A549 (cell line): ENCODE measurements around the gene RNF166. TPM values are rescaled to one million over a fixed set of nuclear protein-coding genes. Genes with fewer than 3 reads are reported as not detected.

ENCODE experiments used
- ATAC-seq, 2 experiments: fragments of 200-7000 bp in 1 of 2; fragments of >200 bp in 1 of 2; cut with Nextera tagmentation in 1 of 2; cut with Tn5 transposase in 1 of 2; 3 replicates each; pipeline versions ENCODE4 v1.8.0 to v1.9.1; 2018 to 2020; ENCODE audit warnings: mild to moderate bottlenecking in 1 of 2, moderate library complexity in 1 of 2
- CTCF ChIA-PET: fragments of 300-600 bp; sonication (Branson Sonifier 250); formaldehyde crosslinking; extraction: SDS; loops from one replicate; lab custom pipeline; 2021; ENCODE audit warnings: antibody characterized with exemption, inconsistent platforms; lab: Yijun Ruan, JAX
- POLR2A ChIA-PET: fragments of 350-600 bp; formaldehyde crosslinking; extraction: SDS; loops from one replicate; lab custom pipeline; 2021; ENCODE audit warnings: antibody characterized with exemption, inconsistent platforms; lab: Yijun Ruan, JAX
- DNase-seq, 2 experiments: peaks; one replicate each; pipeline versions ENCODE4 v3.0.0 to v3.0.0-alpha.2; 2011 to 2016; ENCODE audit warnings: low read depth in 1 of 2, low spot score in 1 of 2
- FAIRE-seq: peaks from 2 replicates; lab custom pipeline; 2011; peaks lifted over from hg19 to GRCh38; lab: Jason Lieb, UNC
- H3K27ac ChIP-seq, 2 experiments: fragments of >200 bp; sonication (Bioruptor Twin); formaldehyde crosslinking; 3 replicates each; pipeline ENCODE4 v1.5.1; 2016 to 2017
- H3K4me1 ChIP-seq: fragments of >200 bp; sonication (Bioruptor Twin); formaldehyde crosslinking; 3 replicates; pipeline ENCODE4 v1.6.1; 2016
- H3K4me2 ChIP-seq: fragments of >200 bp; sonication (Bioruptor Twin); formaldehyde crosslinking; 3 replicates; pipeline ENCODE4 v1.6.1; 2016
- H3K4me3 ChIP-seq: fragments of >200 bp; sonication (Bioruptor Twin); formaldehyde crosslinking; 3 replicates; pipeline ENCODE4 v1.5.1; 2016
- H3K9me3 ChIP-seq: fragments of >200 bp; sonication (Bioruptor Twin); formaldehyde crosslinking; 3 replicates; pipeline ENCODE4 v1.6.1; 2016
- ATOH8 ChIP-seq: fragments of 250-450 bp; sonication (Bioruptor Pico); IDR thresholded peaks from 2 replicates; pipeline ENCODE4 v1.5.0; 2020; ENCODE audit warnings: low read depth, mild to moderate bottlenecking, moderate library complexity
- BCL3 ChIP-seq: fragments of >200 bp; sonication (Bioruptor Twin); formaldehyde crosslinking; IDR thresholded peaks from 3 replicates; pipeline ENCODE4 v1.6.1; 2016
- CHD4 ChIP-seq: fragments of 200-600 bp; sonication (generic); IDR thresholded peaks from 2 replicates; pipeline ENCODE4 v1.6.1; 2016; ENCODE audit warnings: antibody characterized with exemption, mild to moderate bottlenecking, borderline replicate concordance
- ELK1 ChIP-seq: fragments of 150-350 bp; IDR thresholded peaks from 2 replicates; pipeline ENCODE4 v1.6.1; 2014; ENCODE audit warnings: low read depth, mild to moderate bottlenecking, low read length
- ESRRA ChIP-seq: fragments of 150-350 bp; IDR thresholded peaks from 2 replicates; pipeline ENCODE4 v1.6.1; 2014; ENCODE audit warnings: mild to moderate bottlenecking, low read length, borderline replicate concordance
- FOXS1 ChIP-seq: fragments of 250-450 bp; sonication (Bioruptor Pico); IDR thresholded peaks from 2 replicates; pipeline ENCODE4 v1.5.0; 2020; ENCODE audit warnings: mild to moderate bottlenecking, moderate library complexity
- HDAC2 ChIP-seq: fragments of 200-600 bp; sonication (generic); IDR thresholded peaks from 2 replicates; pipeline ENCODE4 v1.6.1; 2016
- HES2 ChIP-seq: fragments of >200 bp; sonication (Bioruptor Twin); formaldehyde crosslinking; IDR thresholded peaks from 2 replicates; pipeline ENCODE4 v1.6.1; 2016
- HEYL ChIP-seq: fragments of 250-450 bp; sonication (Bioruptor Pico); IDR thresholded peaks from 2 replicates; pipeline ENCODE4 v1.8.0; 2021; ENCODE audit warnings: mild to moderate bottlenecking, moderate library complexity
- JUN ChIP-seq, 2 experiments: fragments of >200 bp; sonication (Bioruptor Twin); formaldehyde crosslinking; IDR thresholded peaks; 2 replicates in 1 of 2; 3 replicates in 1 of 2; pipeline ENCODE4 v1.6.1; 2016 to 2017
- JUNB ChIP-seq: fragments of >200 bp; sonication (Bioruptor Twin); formaldehyde crosslinking; IDR thresholded peaks from 2 replicates; pipeline ENCODE4 v1.6.1; 2016
- NFE2L2 ChIP-seq: fragments of 150-350 bp; conservative IDR thresholded peaks from 2 replicates; pipeline ENCODE4 v1.6.1; 2014; ENCODE audit warnings: low read length
- NPAS2 ChIP-seq: fragments of 250-450 bp; sonication (Bioruptor Pico); IDR thresholded peaks from 2 replicates; pipeline ENCODE4 v1.8.0; 2022; ENCODE audit warnings: mild to moderate bottlenecking, moderate library complexity, borderline replicate concordance
- NR3C1 ChIP-seq: fragments of >200 bp; sonication (Bioruptor Twin); formaldehyde crosslinking; IDR thresholded peaks from 3 replicates; pipeline ENCODE4 v1.6.1; 2017
- PBX3 ChIP-seq: IDR thresholded peaks from 2 replicates; pipeline ENCODE4 v1.6.1; 2012
- PHF8 ChIP-seq: fragments of 200-600 bp; sonication (generic); IDR thresholded peaks from 2 replicates; pipeline ENCODE4 v1.6.1; 2016; ENCODE audit warnings: low read depth, mild to moderate bottlenecking, antibody characterized with exemption, moderate library complexity, borderline replicate concordance
- POLR2AphosphoS2 ChIP-seq: conservative IDR thresholded peaks from 2 replicates; pipeline ENCODE4 v1.6.1; 2012; ENCODE audit warnings: low read length, improper control_type of control experiment, inconsistent platforms
- REST ChIP-seq: fragments of 200-600 bp; sonication (generic); IDR thresholded peaks from 2 replicates; pipeline ENCODE4 v1.6.1; 2016; ENCODE audit warnings: antibody characterized with exemption, mild to moderate bottlenecking, moderate library complexity
- SREBF2 ChIP-seq: fragments of 450-650 bp; IDR thresholded peaks from 2 replicates; pipeline ENCODE4 v1.6.1; 2014; ENCODE audit warnings: mild to moderate bottlenecking, moderate library complexity
- TP53 ChIP-seq: fragments of 250-450 bp; sonication (Bioruptor Pico); IDR thresholded peaks from 2 replicates; pipeline ENCODE4 v1.5.0; 2021; ENCODE audit warnings: mild to moderate bottlenecking, moderate library complexity
- ZNF302 ChIP-seq: fragments of 250-450 bp; sonication (Bioruptor Pico); IDR thresholded peaks from 2 replicates; pipeline ENCODE4 v1.9.0; 2021; ENCODE audit warnings: inconsistent platforms, mild to moderate bottlenecking, moderate library complexity
- WGBS: methylation state at CpG from one replicate; pipeline ENCODE4 v1.1.6; 2017; ENCODE audit errors: missing lambda C conversion rate; 5-methylcytosine and 5-hydroxymethylcytosine counted together
- polyA plus RNA-seq, 4 experiments: library from polyadenylated mRNA; depleted of rRNA in 3 of 4; stranded (reverse); fragments of >200 nt; fragmentation: RNase III in 1 of 4; extraction: RNeasy Plus Mini Kit Qiagen cat#74134 plus additional on column Dnase treatment in 1 of 4; gene quantifications; 2 replicates in 3 of 4; 3 replicates in 1 of 4; pipeline ENCODE4 v1.2.3, GENCODE V29; 2011 to 2017

Gene RNF166
- polyA plus RNA-seq, 2 of the 4 experiments (the other 2 are of a cell fraction) = 9.4 to 11.6 TPM

GRCh38 chr16:88718178-88718577 is 12.0 kb upstream of the RNF166 start (continued):
- no peak for TF ChIP-seq HEYL (CRISPR knock-in tag)
- no peak for TF ChIP-seq NR3C1

- Histone ChIP-seq H3K4me3 (no peak overlapping the region), H3K9me3 (no peaks in the 10 kb centered on the region), H3K4me2 (no peak overlapping the region), H3K4me1 (no peaks in the 10 kb centered on the region), H3K27ac (no peak overlapping the region)
- no peak for FAIRE-seq
- 97% methylated on average over 20 of the region's 21 CpGs for WGBS
- CTCF ChIA-PET = interaction anchor here (0.8 to 4.1 kb wide), 7 partner anchors 10 to 450 kb away, joined by 3 to 36 read pairs (median 4); partner anchors contain the start of genes APRT, CTU2 and RNF166
- POLR2A ChIA-PET = no interaction called here
- TF ChIP-seq ATOH8 (CRISPR knock-in tag) (no peak), PBX3 (no peak), JUN (IDR thresholded peaks at IDR 0.05) (no peak), REST (no peak), JUNB (no peak), NFE2L2 (no peak), FOXS1 (CRISPR knock-in tag) (no peak), CHD4 (no peak), HDAC2 (no peak), ZNF302 (CRISPR knock-in tag) (no peak), ELK1 (no peak), BCL3 (no peak), POLR2AphosphoS2 (no peak), PHF8 (no peak), SREBF2 (no peak), TP53 (CRISPR knock-in tag) (no peak), HES2 (no peak), ESRRA (no peak), NPAS2 (no peak)
- DNase-seq = no peak
- no peak for ATAC-seq
Measured at GRCh38 chr16:88716601-88717001, 10.4 kb upstream of the RNF166 start.
